ENCODE measurements around the gene MED6.

GRCh38 chr14:70616646-70617045 lies 16.2 kb upstream of the MED6 start:
- no peak for TF ChIP-seq CTCF (IDR thresholded peaks at IDR 0.05)
- no peak for TF ChIP-seq POLR2A (IDR thresholded peaks at IDR 0.05)

All from lower leg skin (tissue), 3 donors.